NCI-H345 treated with DMSO at 0.1 percent for 48 hours (cell line): ENCODE results near the gene IRGQ.
A peak's percentile ranks its signal among the peaks of the same experiment; 100 is the strongest.
"Not testable (repeated sequence)": the region's sequence is repeated elsewhere in the genome, so short reads cannot be mapped to it uniquely, and the experiment has no call there.

Experiments used
- DNase-seq: peaks from one replicate; lab custom pipeline; 2025; ENCODE audit not compliant: unreplicated experiment; lab: John Stamatoyannopoulos, UW

The IRGQ gene

DNA sequence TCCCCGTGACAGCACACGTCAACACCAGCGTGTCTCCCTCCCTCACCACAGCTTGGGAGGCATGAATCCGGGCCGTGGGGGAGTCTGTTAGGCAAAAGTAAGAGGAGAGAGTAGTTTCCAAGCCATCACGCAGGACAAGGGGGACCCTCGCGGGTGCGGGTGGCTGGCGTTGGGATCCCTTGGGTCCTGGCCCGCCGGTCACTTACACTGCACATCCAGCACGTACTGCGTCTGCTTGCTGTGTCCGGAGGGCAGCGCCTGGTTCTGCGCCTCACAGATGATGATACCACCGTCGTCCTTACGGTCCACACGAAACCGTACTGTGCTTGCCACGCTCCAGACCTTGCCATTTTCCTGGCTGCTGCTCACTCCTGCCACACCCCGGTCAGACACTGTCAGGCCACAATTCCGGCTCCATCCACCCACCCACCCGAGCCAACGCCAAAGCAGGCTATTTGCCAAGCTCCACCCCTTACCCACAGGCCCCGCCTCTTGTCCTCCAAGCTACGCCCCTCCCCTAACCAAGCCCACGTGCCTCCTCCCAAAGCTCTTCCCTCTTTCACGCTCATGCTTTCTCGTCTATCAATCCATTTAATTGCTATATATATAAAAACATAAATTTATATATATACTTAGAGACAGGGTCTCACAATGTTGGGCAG, 30.1 kb upstream of the IRGQ start:
- DNase-seq, result no peak

DNA sequence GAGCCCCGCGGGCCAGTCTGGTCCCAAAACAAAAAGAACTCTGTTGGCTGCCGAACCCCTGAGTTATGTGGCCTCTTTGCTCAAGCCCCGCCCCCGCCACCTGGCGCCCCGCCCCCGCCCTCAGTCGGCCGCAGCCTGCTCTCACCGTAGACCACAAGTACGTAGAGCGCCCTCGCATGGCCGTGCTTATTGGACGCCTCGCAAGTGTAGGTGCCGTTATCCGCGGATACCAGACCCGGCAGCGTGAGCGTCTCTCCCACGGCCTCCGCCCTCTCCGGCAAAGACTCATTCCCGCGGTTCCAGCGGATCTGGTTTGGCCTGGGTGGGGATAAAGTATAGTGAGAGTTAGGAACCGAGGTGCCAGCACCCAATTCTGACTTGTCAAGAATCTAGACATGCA, 29.0 kb upstream of the IRGQ start:
- no peak for DNase-seq

DNA sequence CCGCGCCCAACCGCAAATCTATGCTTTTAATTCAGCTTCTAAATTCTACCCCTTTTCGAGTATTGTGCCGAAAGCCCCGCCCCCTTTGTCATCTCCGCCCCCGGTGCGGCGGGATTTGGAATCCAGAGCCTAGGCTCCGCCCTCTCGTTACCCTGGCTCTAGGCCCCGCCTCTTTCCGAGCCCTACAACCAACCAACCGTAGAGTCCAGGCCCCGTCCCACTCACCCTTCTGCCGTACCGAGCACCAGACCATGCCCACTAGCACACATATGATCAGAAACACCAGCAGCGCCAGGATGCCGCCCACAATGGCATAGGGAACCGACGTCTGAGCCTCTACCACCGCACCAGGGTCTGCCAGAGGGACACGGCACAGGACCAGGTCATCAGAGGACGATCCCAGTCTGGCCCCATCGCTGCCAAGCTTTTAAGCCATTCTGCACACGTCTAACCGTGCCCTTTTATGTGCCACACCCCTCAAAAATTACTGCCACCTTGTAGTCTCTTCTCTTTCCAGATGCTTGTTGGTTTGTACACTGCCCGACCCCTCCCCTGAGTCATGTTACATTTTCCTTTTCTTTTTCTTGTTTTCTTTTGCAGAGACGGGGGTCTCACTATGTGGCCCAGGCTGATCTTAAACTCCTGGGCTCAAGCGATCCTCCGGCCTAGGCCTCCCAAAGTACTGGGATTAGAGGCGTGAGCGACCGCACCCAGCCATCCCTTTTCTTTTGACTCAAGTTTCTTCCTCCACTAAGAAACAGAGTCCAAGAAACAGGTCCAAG, 28.1 kb upstream of the IRGQ start:
- no peak for DNase-seq

DNA sequence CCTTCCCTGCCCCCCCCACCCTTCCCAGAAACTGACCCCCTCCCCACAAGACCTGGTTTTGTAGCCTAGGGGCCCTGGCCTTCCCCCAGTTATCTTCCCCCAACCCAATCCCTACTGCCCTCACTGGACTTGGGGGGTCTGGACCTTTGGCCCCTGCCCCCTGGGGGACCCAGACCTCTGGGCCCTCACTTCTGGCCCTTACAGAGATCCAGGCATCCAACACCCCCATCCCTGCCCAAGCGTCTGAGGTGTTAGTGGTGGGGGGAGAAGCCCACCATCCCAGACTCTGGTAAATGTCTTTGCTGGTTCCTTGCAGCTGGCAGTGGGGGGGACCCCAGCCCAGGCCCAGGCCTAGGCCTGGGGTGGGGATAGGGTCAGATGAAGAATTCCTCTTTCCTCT, 27.0 kb upstream of the IRGQ start:
- DNase-seq, result no peak

DNA sequence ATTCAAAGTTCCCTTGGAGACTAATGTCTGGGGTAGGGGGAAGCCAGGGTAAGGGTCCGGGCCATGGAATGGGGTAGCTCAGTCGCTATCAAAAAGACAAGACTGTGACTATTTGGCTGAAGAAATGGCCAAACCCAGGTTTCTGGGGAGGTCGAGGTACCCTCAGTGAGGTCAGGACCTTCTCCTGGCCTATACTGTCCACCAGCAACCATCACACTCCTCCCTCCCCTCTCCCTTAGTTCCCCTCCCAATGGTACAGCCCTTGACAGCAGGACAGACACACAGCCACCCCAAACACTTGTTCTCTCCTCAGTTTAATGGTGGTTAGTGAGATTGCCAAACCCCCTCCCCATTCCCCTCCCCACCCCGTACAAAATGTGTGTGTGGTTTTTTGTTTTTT, 26.1 kb upstream of the IRGQ start:
- no peak for DNase-seq

DNA sequence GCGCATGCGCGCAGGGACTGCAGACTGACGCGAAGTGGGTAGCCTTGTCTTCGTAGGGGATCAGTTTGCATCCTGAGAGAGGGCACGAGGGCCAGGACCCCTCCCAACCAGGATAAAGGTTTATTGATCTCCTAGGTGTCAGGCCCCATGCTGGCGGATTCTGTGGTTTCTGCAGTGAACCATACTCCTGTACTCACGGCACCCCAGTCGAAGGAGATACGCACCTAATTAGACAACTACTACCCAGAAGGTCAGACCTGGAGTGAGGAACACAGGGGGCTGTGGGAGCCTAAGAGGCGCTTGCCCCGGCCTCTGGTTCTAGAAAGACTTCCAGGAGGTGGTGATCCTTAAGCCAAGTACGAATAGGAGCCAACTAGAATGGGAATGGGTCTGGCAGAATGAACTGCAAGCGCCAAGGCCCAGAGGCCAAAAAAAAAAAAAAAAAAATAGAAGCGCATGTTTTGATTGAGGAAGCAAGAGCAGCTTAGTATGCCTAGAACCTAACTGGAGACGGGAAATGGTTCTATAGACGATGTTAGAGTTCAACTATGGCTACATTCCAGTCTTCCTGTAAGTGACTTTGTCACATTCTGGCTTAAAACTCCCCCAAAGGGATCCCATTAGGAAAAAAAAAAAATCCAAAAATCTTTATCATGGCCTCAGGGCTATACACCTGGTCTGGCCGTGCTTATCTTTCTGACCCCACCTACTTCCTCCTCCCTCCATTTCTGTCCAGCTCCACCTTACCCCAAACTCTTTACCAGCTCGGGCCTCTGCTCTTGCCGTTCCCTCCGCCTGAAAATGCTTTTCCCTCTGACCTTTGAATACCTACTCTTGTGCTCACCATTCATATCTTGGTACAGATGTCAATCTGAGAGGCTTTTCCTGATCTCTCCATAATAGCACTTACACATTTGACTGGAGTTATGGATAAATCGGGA, 24.4 kb upstream of the IRGQ start:
- DNase-seq, result no peak

GRCh38 chr19:43619262-43620060, 23.5 kb upstream of the IRGQ start, which contains the start of gene ZNF428:
TSS of gene ZNF428 (minus strand) at chr19:43619629. CDS start at chr19:43614304, 5,325 bp downstream.
- peak; percentile 50 for DNase-seq

DNA sequence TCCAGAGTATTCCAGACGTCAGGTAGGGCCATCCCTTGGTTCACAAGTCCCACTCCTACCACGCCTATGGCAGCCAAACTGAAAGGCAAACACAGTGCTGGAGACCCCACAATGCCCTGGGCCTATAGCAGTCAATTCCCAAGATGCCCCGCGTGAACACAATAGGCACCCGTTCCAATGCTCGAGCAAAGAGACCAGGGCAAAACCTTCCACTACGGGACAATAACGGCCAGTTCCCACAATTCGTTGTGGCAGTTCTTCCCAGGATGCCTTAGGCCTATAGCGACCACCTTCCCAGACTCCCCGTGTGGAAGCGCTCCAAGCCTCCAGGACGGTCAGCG, 23.0 kb upstream of the IRGQ start:
- no peak for DNase-seq

GRCh38 chr19:43616954-43617353, 21.0 kb upstream of the IRGQ start:
- DNase-seq, result no peak

DNA sequence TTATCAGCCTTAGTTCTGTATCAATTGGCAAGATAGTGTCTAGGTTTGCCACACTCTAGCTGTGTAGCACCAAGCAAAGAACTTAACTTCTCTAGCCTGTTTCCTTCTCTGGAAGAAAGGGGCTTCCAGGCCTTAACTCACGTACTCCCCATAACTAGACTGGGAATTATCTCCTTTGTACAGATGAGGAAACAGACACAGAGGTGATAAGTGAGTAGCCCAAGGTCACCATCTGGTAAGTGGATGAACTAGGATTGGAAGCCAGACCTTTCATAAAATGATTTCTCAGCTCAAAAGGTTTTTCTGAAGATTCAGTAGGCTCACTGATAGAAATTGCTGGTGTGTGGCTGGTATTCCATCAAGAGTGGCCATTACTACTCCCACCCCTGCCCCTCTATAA, 20.4 kb upstream of the IRGQ start:
- DNase-seq, result no peak

DNA sequence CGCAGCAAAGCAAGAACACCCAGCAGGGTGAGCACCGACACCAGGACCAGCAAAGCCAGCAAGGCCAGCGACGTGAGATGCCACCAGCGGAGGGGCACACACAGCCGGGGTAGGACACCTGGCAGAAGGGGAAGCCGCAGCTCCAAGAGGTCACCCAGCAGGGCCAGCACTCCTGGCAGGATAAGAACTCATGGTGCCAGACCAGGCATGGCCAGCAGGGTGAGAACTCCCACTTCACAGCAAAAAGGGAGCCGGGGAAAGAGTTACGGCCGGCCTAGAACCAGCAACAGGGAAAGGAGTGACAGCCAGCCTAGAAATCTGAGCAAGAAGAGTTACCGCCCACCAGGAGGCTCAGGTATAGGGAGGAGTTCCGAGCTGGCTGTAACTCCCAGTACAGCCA, 16.4 kb upstream of the IRGQ start:
- no peak for DNase-seq

DNA sequence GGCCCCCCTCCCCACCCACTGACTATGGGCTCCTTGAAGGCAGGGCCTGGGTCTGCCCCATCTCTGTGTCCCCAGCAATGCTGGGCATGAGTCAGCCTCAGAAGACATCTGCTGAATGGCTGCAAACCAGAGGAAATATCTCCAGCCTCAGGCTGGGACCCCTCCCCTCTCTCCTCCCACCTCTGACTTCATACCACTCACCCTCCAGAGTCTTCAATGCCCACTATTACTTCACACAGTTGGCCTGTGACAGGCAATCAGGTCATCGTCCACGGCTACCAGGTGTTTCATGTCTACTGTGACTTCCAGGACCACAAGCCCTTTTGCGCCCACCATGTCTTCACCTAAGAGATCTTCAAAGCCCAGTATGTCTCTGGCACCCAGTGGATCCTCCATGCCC, 15.9 kb upstream of the IRGQ start, which contains the start of gene SRRM5:
SRRM5 (plus strand) TSS at position 301 of the 400 bp plus-strand sequence; CDS start at position 335, 34 bp downstream.
- DNase-seq, result no peak

- DNase-seq, result no peak
Observed at GRCh38 chr19:43610493-43610892, 14.6 kb upstream of the IRGQ start.

DNA sequence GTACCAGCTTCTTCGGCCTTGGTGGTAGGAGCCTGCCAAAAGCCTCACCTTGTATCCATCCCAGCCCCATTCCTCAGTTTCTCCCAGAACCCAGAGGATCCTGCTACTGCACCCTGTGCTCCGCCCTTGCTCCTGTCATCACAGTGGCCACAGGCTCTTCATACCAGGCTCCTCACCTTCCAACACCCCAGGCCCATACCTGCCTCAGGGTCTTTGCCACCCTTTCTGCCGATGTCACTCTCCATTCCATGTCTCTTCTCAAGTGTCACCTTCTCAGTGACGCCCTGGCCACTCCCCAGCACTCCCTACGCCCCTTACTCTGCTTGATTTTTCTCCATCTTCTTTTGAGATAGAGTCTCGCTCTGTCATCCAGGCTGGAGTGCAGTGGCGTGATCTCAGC, 13.9 kb upstream of the IRGQ start:
- no peak for DNase-seq

- DNase-seq, result no peak
Observed at GRCh38 chr19:43607238-43608205, 11.6 kb upstream of the IRGQ start.

GRCh38 chr19:43606569-43607229, 10.8 kb upstream of the IRGQ start:
- no peak for DNase-seq

GRCh38 chr19:43605875-43606568, 10.1 kb upstream of the IRGQ start:
- DNase-seq, result peak; percentile 12

- DNase-seq, result not testable (repeated sequence)
Observed at GRCh38 chr19:43600326-43600725, 4.4 kb upstream of the IRGQ start.
